SU-DHL-6 (cell line): ENCODE data around the gene GRPEL1.

Experiments used
- H2AFZ ChIP-seq: fragments of 200-600 bp; sonication (generic); 2 replicates; pipeline ENCODE4 v1.6.1; 2014; ENCODE audit warnings: low read depth, mild to moderate bottlenecking, moderate library complexity, mixed read lengths, antibody characterized with exemption, low read length; ENCODE audit not compliant: severe bottlenecking
- H3F3A ChIP-seq: fragments of 200-600 bp; shearing (Covaris generic); 2 replicates; pipeline ENCODE4 v1.6.0; 2016; ENCODE audit warnings: antibody characterized with exemption, mild to moderate bottlenecking; ENCODE audit not compliant: insufficient read depth
- H3K27ac ChIP-seq: fragments of 200-600 bp; sonication (generic); 2 replicates; pipeline ENCODE4 v1.5.1; 2016; ENCODE audit warnings: low read depth, mild to moderate bottlenecking, low read length, moderate library complexity, mixed read lengths
- H3K27me3 ChIP-seq: fragments of 200-600 bp; sonication (generic), shearing (Covaris generic); 2 replicates; pipeline ENCODE4 v1.6.0; 2014; ENCODE audit warnings: mild to moderate bottlenecking, low read length
- H3K36me3 ChIP-seq: fragments of 200-600 bp; sonication (generic); 2 replicates; pipeline ENCODE4 v1.6.1; 2014; ENCODE audit warnings: mild to moderate bottlenecking, low read length, mixed read lengths
- H3K4me2 ChIP-seq: fragments of 300-600, 200-600 bp; shearing (Covaris generic), sonication (generic); 2 replicates; pipeline ENCODE4 v1.6.0; 2014; ENCODE audit warnings: low read length, low read depth, mild to moderate bottlenecking; ENCODE audit not compliant: poor library complexity, severe bottlenecking
- H3K4me3 ChIP-seq: fragments of 200-600 bp; sonication (generic); 2 replicates; pipeline ENCODE4 v1.5.1; 2014; ENCODE audit warnings: antibody characterized with exemption, low read length, mild to moderate bottlenecking, mixed read lengths; ENCODE audit not compliant: insufficient read depth, poor library complexity, severe bottlenecking
- H3K79me2 ChIP-seq: fragments of 200-600 bp; sonication (generic); 2 replicates; pipeline ENCODE4 v1.6.1; 2014; ENCODE audit warnings: mild to moderate bottlenecking, low read length, moderate library complexity; ENCODE audit not compliant: insufficient read depth
- H3K9ac ChIP-seq: fragments of 200-600 bp; sonication (generic); 2 replicates; pipeline ENCODE4 v1.7.0; 2014; ENCODE audit warnings: mild to moderate bottlenecking, low read length
- H3K9me2 ChIP-seq: fragments of 200-600 bp; sonication (generic); replicated peaks from 2 replicates; pipeline ENCODE4 v1.6.1; 2014; ENCODE audit warnings: low read length; ENCODE audit not compliant: insufficient read depth
- H3K9me3 ChIP-seq: fragments of 200-600 bp; sonication (generic); 2 replicates; pipeline ENCODE4 v1.6.1; 2014; ENCODE audit warnings: low read length, mixed read lengths; ENCODE audit not compliant: insufficient read depth
- H4K20me1 ChIP-seq: fragments of 200-600 bp; sonication (generic); 2 replicates; pipeline ENCODE4 v1.6.1; 2014; ENCODE audit warnings: low read depth, mild to moderate bottlenecking, antibody characterized with exemption, low read length, moderate library complexity, mixed read lengths
- CTCF ChIP-seq: fragments of 200-600 bp; sonication (generic); IDR thresholded peaks from one replicate; pipeline ENCODE4 v1.5.1; 2017; ENCODE audit warnings: antibody characterized with exemption, mild to moderate bottlenecking, low read length, moderate library complexity; ENCODE audit not compliant: insufficient read depth, poor library complexity, severe bottlenecking
- EZH2phosphoT487 ChIP-seq: fragments of 200-600 bp; sonication (generic), shearing (Covaris generic); conservative IDR thresholded peaks from 2 replicates; pipeline ENCODE4 v1.6.1; 2018; ENCODE audit warnings: mild to moderate bottlenecking, antibody characterized with exemption, low read length, moderate library complexity, mixed read lengths

Gene GRPEL1

GRCh38 chr4:7049295-7049694 is 18.6 kb downstream of the GRPEL1 start:
- no peaks in the 10 kb centered on the region for H3K9me2 ChIP-seq
- no peak overlapping the region for H3K27ac ChIP-seq
- H3K27me3 ChIP-seq, result no peaks in the 10 kb centered on the region
- no peak overlapping the region for H2AFZ ChIP-seq
- no peak overlapping the region for H3K4me2 ChIP-seq
- TF ChIP-seq CTCF, result no peak
- no peak for TF ChIP-seq EZH2phosphoT487
- no peaks in the 10 kb centered on the region for H3K9me3 ChIP-seq
- H3K36me3 ChIP-seq, result no peaks in the 10 kb centered on the region
- no peak overlapping the region for H3K4me3 ChIP-seq
- H4K20me1 ChIP-seq, result no peaks in the 10 kb centered on the region; the same call in 1 of the 2 replicates
- H3K9ac ChIP-seq, result no peak overlapping the region
- H3K79me2 ChIP-seq, result peaks cover 44% of the 10 kb centered on the region
- H3F3A ChIP-seq, result no peaks in the 10 kb centered on the region

- Histone ChIP-seq H3K36me3 (no peaks in the 10 kb centered on the region), H3K27me3 (no peaks in the 10 kb centered on the region), H3F3A (no peaks in the 10 kb centered on the region), H4K20me1 (no peaks in the 10 kb centered on the region; the same call in 1 of the 2 replicates), H3K27ac (no peak overlapping the region), H3K4me3 (no peak overlapping the region), H3K9ac (no peak overlapping the region), H3K9me3 (no peaks in the 10 kb centered on the region), H3K9me2 (no peaks in the 10 kb centered on the region), H3K4me2 (no peak overlapping the region), H3K79me2 (peaks cover 51% of the 10 kb centered on the region), H2AFZ (no peak overlapping the region)
- no peak for TF ChIP-seq CTCF
- no peak for TF ChIP-seq EZH2phosphoT487
Measured at GRCh38 chr4:7048642-7049041, 19.2 kb downstream of the GRPEL1 start.

- no peak overlapping the region for H3K27ac ChIP-seq
- no peaks in the 10 kb centered on the region for H3F3A ChIP-seq
- H3K4me3 ChIP-seq, result no peak overlapping the region
- no peak for TF ChIP-seq CTCF
- no peak for TF ChIP-seq EZH2phosphoT487
- H3K4me2 ChIP-seq, result no peak overlapping the region
- no peak overlapping the region for H2AFZ ChIP-seq
- no peak overlapping the region for H3K9ac ChIP-seq
- no peaks in the 10 kb centered on the region; the same call in 1 of the 2 replicates for H4K20me1 ChIP-seq
- H3K79me2 ChIP-seq, result peaks cover 45% of the 10 kb centered on the region
- no peaks in the 10 kb centered on the region for H3K9me2 ChIP-seq
- H3K27me3 ChIP-seq, result no peaks in the 10 kb centered on the region
- no peaks in the 10 kb centered on the region for H3K36me3 ChIP-seq
- H3K9me3 ChIP-seq, result no peaks in the 10 kb centered on the region
Measured at GRCh38 chr4:7046971-7047370, 20.9 kb downstream of the GRPEL1 start.
